Mononuclear cell (primary cell): ENCODE data around the gene ZNF530. TPM values are rescaled to one million over a fixed set of nuclear protein-coding genes. Genes with fewer than 3 reads are reported as not detected.

Source experiments
- H3K27me3 ChIP-seq: 2 replicates; pipeline ENCODE4 v1.6.0; 2011; ENCODE audit warnings: low read length, control low read depth; ENCODE audit not compliant: insufficient read depth
- H3K4me1 ChIP-seq: 2 replicates; pipeline ENCODE4 v1.5.1; 2011; ENCODE audit warnings: mild to moderate bottlenecking, low read length, control low read depth; ENCODE audit not compliant: insufficient read depth
- H3K4me3 ChIP-seq: 2 replicates; pipeline ENCODE4 v1.5.1; 2011; ENCODE audit warnings: mild to moderate bottlenecking, low read length, moderate library complexity
- H3K9me3 ChIP-seq: 2 replicates; pipeline ENCODE4 v1.5.1; 2011; ENCODE audit warnings: low read depth, mild to moderate bottlenecking, control low read depth, low read length
- total RNA-seq: library from RNA; depleted of rRNA; stranded (reverse); fragments of >200 nt; gene quantifications from one replicate; pipeline ENCODE4 v1.2.3, GENCODE V29; 2012

The ZNF530 gene
- total RNA-seq, 1 donor: 2.1 TPM

DNA sequence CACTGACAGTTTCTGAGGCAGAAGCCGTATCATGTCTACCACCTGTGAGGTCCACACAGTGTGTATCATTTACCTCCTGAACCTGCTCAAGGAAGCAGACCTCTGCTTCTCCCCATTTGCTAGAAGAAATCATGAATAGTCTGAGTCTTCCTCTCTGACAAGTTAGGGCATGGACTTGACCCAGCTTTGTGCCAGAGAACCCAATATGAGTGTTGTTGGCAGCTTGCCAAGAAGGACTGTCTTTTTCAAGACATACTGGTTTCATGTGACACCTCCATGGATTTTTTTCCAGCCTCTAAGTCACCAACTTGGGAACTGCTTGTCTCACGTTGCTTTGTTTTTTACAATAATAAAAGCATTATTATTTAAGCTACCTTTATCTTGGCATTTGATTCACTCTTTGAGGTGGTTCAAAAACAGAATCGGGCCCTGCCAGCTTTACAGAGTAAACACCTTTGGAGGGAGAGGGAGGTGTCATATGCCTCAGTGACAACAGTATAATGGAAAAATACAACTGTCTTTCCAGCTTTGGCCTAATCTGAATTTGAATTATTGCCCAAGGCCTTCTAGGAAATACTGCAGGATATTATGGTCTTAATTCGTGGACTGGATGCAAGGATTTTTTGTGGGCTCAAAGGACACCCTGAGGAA is 42.8 kb downstream of the ZNF530 start:
- Histone ChIP-seq H3K4me3 (no peak overlapping the region), H3K9me3 (peaks cover 68% of the 10 kb centered on the region), H3K27me3 (no peaks in the 10 kb centered on the region), H3K4me1 (no peaks in the 10 kb centered on the region)

DNA sequence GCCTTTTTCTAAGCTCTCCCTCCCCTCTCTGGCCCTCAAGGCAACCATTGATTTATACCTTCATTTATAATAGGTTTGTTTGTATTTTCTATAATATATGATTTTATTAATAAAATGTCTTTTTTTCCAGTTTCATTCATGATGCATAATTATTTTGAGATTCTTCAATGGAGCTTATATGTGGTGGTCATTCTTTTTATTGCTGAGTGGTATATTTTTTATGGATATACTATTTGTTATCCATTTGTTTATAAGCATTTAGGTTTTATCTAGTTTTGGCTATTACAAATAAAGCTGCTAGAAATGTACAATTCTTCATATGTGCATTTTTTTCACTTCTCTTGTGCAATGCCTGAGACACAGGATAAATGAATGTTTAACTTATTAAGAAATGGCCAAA is 44.0 kb downstream of the ZNF530 start:
- Histone ChIP-seq H3K4me3 (no peak overlapping the region), H3K27me3 (no peaks in the 10 kb centered on the region), H3K9me3 (peaks cover 56% of the 10 kb centered on the region), H3K4me1 (no peaks in the 10 kb centered on the region)

DNA sequence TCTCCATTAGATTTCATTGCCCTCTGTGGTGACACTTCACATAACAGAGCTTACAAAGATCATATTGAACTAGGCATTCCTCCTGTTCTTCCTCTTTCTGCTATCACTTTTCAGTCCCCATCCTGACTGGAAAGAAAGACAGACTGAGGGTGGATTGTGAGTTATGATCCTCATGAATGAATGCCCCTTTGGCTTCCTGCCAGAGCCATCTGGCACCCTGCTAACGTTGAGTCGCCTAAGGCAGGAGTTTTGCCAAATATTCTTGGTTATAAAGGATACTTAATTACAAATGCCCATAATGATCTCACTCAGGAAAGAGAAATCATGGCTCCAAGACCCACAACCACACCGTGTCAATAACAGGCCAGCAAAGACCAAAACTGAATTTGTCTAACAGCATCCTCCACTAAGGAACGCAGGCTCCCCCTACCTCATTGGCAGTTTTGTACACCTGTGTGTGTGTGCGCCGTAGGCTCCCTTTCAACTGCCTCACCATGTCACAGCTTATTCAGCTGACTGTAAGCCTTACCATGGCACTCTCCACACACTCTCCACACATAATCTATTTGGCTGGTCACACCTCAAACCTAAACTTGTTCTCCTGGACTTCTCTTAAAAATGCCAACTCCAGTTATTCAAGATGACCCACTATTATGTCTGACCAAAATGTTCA is 48.8 kb downstream of the ZNF530 start:
- H3K9me3 ChIP-seq: peaks cover 9% of the 10 kb centered on the region
- no peaks in the 10 kb centered on the region for H3K27me3 ChIP-seq
- no peaks in the 10 kb centered on the region for H3K4me1 ChIP-seq
- H3K4me3 ChIP-seq: no peak overlapping the region

DNA sequence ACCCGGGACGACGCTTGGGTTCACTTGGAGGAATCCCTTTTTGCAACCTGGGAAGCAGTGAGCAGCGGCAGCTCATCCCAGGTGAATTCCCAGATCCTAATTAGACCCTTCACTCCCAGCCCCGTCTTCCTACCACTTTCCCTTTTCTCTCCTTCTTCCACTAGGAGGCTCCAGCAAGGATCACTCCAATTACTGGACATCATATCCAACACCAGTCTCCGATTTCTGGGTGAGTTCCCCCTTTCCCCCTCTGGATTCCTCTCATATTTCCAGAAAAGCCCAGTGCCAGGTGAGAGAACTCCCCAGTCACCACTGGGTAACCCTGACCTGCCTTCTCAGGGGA is 51.9 kb downstream of the ZNF530 start:
- Histone ChIP-seq H3K9me3 (no peaks in the 10 kb centered on the region), H3K4me3 (no peak overlapping the region), H3K4me1 (no peaks in the 10 kb centered on the region), H3K27me3 (no peaks in the 10 kb centered on the region)

DNA sequence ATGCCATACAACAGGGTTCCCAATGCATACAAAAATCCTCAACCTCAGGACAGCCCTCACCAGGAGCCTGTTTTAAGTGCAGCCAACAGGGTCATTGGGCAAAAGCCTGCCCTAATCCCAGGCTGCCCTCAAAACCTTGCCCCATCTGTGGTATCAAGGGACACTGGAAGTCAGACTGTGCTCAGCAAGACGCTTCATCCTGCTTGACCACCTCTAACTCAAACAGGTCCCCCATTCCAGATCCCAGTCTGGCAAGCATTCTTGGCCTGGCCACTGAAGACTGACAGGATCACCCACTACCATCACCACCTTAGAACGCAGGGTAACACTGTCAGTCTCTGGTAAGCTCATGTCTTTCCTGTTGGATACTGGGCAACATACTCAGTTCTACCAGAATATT is 54.0 kb downstream of the ZNF530 start:
- Histone ChIP-seq H3K9me3 (no peaks in the 10 kb centered on the region), H3K4me1 (no peaks in the 10 kb centered on the region), H3K27me3 (no peaks in the 10 kb centered on the region), H3K4me3 (no peak overlapping the region)

DNA sequence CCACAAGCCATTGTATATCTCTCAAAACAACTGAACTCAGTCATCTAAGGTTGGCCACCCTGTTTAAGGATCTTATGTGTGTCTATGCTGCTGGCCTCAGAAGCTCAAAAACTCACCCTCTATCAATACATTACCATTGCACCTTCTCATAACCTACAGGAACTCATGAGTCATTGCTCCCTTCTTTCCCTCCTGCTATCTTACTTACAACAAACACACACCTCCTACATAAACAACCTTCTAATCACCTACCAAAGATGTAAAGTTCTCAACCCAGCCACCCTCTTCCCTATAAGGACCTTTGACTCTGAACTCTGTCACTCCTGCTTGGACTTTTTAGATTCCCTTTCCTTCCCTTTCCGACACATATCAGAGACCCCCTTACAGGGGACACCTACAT is 55.8 kb downstream of the ZNF530 start:
- Histone ChIP-seq H3K9me3 (no peaks in the 10 kb centered on the region), H3K4me1 (no peaks in the 10 kb centered on the region), H3K27me3 (no peaks in the 10 kb centered on the region), H3K4me3 (no peak overlapping the region)

DNA sequence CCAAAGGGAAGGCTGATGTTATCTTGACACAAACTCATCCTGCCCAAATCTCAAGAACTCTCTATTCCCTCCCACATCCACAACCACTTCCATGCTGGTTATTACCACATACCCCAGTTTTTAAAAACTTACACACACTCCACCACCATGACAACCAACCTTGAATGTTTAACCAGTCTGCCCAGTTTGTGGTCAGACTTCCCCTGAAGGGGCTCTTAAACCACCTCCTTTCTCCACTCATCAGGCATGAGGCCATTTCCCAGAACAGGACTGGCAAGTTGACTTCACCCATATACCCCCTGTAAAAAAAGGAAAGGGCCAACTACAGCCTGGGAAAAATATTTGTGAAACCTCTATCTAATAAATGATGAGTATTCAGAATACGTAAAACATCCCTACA is 56.7 kb downstream of the ZNF530 start:
- H3K27me3 ChIP-seq: peaks cover 5% of the 10 kb centered on the region
- H3K9me3 ChIP-seq: no peaks in the 10 kb centered on the region
- H3K4me3 ChIP-seq: no peak overlapping the region
- H3K4me1 ChIP-seq: no peaks in the 10 kb centered on the region

Other genes starting within 250 kb of the ZNF530 start
- gene ZNF304, start 248.6 kb upstream of the ZNF530 start, total RNA-seq: 4.5 TPM
- gene TRAPPC2B, start 236.3 kb upstream of the ZNF530 start, total RNA-seq: 10.9 TPM
- gene ZNF547, start 236.3 kb upstream of the ZNF530 start, total RNA-seq: 1.0 TPM
- gene ZNF548, start 210.0 kb upstream of the ZNF530 start, total RNA-seq: 46.3 TPM
- gene ZNF17, start 188.7 kb upstream of the ZNF530 start, total RNA-seq: 8.1 TPM
- 5.0 TPM for gene ZNF749, start 164.6 kb upstream of the ZNF530 start, total RNA-seq
- gene VN1R1, start 142.7 kb upstream of the ZNF530 start, total RNA-seq: 0.21 TPM
- gene ZNF772, start 122.3 kb upstream of the ZNF530 start, total RNA-seq: 2.6 TPM
- gene ZNF419, start 112.1 kb upstream of the ZNF530 start, total RNA-seq: 7.6 TPM
- gene ZNF773, start 99.9 kb upstream of the ZNF530 start, total RNA-seq: 11.3 TPM
- gene ZNF549, start 72.5 kb upstream of the ZNF530 start, total RNA-seq: 8.1 TPM
- gene ZNF550, start 40.0 kb upstream of the ZNF530 start, total RNA-seq: 13.5 TPM
- 5.7 TPM for gene ZNF416, start 21.0 kb upstream of the ZNF530 start, total RNA-seq
- 8.4 TPM for gene ZIK1, start 15.7 kb upstream of the ZNF530 start, total RNA-seq
- gene ZNF134, start 14.4 kb downstream of the ZNF530 start, total RNA-seq: 36.8 TPM
- gene ZNF211, start 33.3 kb downstream of the ZNF530 start, total RNA-seq: 31.1 TPM
- not detected for gene ZSCAN4, start 69.0 kb downstream of the ZNF530 start, total RNA-seq
- 32.7 TPM for gene ZNF551, start 82.1 kb downstream of the ZNF530 start, total RNA-seq
- 5.5 TPM for gene ZNF154, start 109.3 kb downstream of the ZNF530 start, total RNA-seq
- 10.3 TPM for gene ZNF671, start 127.7 kb downstream of the ZNF530 start, total RNA-seq
- 36.6 TPM for gene ZNF776, start 146.9 kb downstream of the ZNF530 start, total RNA-seq
- 56.8 TPM for gene ZNF586, start 169.8 kb downstream of the ZNF530 start, total RNA-seq
- gene ZNF552, start 215.0 kb downstream of the ZNF530 start, total RNA-seq: 13.3 TPM
- gene ZNF587B, start 230.4 kb downstream of the ZNF530 start, total RNA-seq: 25.5 TPM
- 34.0 TPM for gene ZNF587, start 250.0 kb downstream of the ZNF530 start, total RNA-seq